Esophagus (tissue), 2 donors: Measurements from ENCODE around the gene CPA1. TPM values are rescaled to one million over a fixed set of nuclear protein-coding genes. Genes with fewer than 3 reads are reported as not detected.

ENCODE experiments used
- H3K27ac ChIP-seq, 2 donors: one replicate each; pipeline ENCODE4 v1.5.1; 2013; ENCODE audit warnings: low read depth in 2 of 2, mild to moderate bottlenecking in 2 of 2, inconsistent platforms in 1 of 2, low read length in 1 of 2, moderate library complexity in 1 of 2
- H3K27me3 ChIP-seq, 2 donors: one replicate each; pipeline ENCODE4 v1.6.1; 2013; ENCODE audit warnings: low read length in 2 of 2, control low read depth in 1 of 2, mild to moderate bottlenecking in 1 of 2; ENCODE audit not compliant: insufficient read depth in 2 of 2, control insufficient read depth in 1 of 2
- H3K36me3 ChIP-seq, 2 donors: one replicate each; pipeline ENCODE4 v1.6.1; 2013; ENCODE audit warnings: low read length in 1 of 2; ENCODE audit not compliant: control insufficient read depth in 2 of 2, insufficient read depth in 2 of 2
- H3K4me1 ChIP-seq, 2 donors: one replicate each; pipeline ENCODE4 v1.6.1; 2013; ENCODE audit warnings: low read length in 1 of 2; ENCODE audit not compliant: control insufficient read depth in 2 of 2, insufficient read depth in 2 of 2
- H3K4me3 ChIP-seq, 2 donors: one replicate each; pipeline ENCODE4 v1.5.1; 2013; ENCODE audit warnings: low read length in 2 of 2, mild to moderate bottlenecking in 2 of 2, low read depth in 1 of 2, moderate library complexity in 1 of 2
- H3K9me3 ChIP-seq, 2 donors: one replicate each; pipeline ENCODE4 v1.6.1; 2013; ENCODE audit warnings: mild to moderate bottlenecking in 2 of 2, low read depth in 1 of 2, low read length in 1 of 2, moderate library complexity in 1 of 2; ENCODE audit not compliant: control insufficient read depth in 2 of 2, insufficient read depth in 1 of 2
- WGBS, 2 donors: extraction: QIAGEN DNeasy Blood & Tissue Kit; methylation state at CpG; one replicate each; pipeline ENCODE4 v1.1.7; 2013; 5-methylcytosine and 5-hydroxymethylcytosine counted together
- polyA plus RNA-seq, 2 donors: library from polyadenylated mRNA; stranded (reverse); fragments of 200-250 nt; gene quantifications; one replicate each; pipeline ENCODE4 v1.2.3, GENCODE V29; 2013
- donor health status: healthy with polysubstance abuse.
- donor health status: Bipolar disorder and iron deficiency.

The CPA1 gene
- polyA plus RNA-seq, 2 donors = 0.20 to 1.1 TPM

- H3K4me1 ChIP-seq = no peaks in the 10 kb centered on the region
- H3K9me3 ChIP-seq = no peaks in the 10 kb centered on the region
- 88 to 92% methylated on average over 1 of the region's 1 CpG for WGBS, 2 donors
- no peaks in the 10 kb centered on the region for H3K27me3 ChIP-seq
- no peak overlapping the region for H3K4me3 ChIP-seq
- H3K36me3 ChIP-seq = no peaks in the 10 kb centered on the region
- H3K27ac ChIP-seq = no peak overlapping the region
Measured at GRCh38 chr7:130401101-130401500, 20.8 kb downstream of the CPA1 start.

- H3K9me3 ChIP-seq = no peaks in the 10 kb centered on the region
- no peaks in the 10 kb centered on the region for H3K36me3 ChIP-seq
- WGBS, 2 donors = 68 to 86% methylated on average over 3 of the region's 3 CpGs
- H3K4me1 ChIP-seq = no peaks in the 10 kb centered on the region
- no peak overlapping the region for H3K27ac ChIP-seq
- H3K27me3 ChIP-seq = no peaks in the 10 kb centered on the region
- H3K4me3 ChIP-seq = no peak overlapping the region
Measured at GRCh38 chr7:130401578-130401977, 21.3 kb downstream of the CPA1 start.

DNA sequence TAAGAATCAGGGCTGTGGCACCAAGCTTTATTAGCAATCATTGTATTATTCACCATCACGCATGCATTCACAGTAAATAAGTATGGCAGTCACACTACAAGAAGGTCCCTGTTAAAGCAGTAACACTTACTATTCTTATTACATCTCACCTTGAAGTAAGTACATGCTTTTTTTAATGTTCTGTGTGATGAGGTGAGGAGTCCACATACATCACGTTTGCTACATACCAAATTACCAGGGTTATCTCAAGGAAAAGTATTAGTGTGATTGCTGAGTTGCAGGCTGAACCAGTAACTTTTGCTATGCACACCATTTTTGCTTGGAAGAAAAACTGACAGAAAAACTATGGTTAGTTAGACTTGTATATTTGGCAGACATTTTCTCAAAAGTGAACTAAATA is 24.7 kb downstream of the CPA1 start:
- no peak overlapping the region for H3K4me3 ChIP-seq
- H3K4me1 ChIP-seq = no peaks in the 10 kb centered on the region
- no peaks in the 10 kb centered on the region for H3K27me3 ChIP-seq
- no peak overlapping the region for H3K27ac ChIP-seq
- no peaks in the 10 kb centered on the region for H3K9me3 ChIP-seq
- WGBS, 2 donors = 90 to 93% methylated on average over 2 of the region's 2 CpGs
- no peaks in the 10 kb centered on the region for H3K36me3 ChIP-seq

DNA sequence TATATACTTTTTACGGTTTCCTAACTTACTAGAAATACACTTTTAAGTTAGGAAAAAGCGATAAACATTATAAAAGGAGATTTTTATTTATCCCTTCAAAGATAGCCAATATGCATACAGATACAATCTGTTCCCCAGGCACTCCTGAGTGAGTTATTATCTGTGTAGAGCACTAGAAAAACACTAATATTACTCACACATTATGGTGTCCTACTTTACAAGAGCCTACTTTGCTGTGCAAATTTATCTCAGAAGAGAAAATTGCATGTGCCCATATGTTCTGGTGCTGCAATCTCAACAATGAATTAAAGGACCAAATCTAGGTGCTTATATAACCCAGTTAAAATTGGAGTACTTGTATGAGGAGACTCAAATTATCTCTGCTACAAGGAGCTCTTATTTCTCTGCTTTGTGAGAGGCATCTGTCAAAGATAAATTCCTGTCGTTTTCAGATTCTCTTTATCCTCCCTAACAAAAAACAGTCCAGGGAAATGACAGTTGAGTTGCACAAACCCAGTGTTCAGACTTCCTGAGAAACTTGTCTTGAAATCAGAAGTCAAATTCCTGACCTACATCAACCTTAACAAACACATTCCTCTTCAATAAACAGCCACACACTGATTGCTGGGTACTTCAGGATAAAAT is 28.9 kb downstream of the CPA1 start:
- no peaks in the 10 kb centered on the region for H3K36me3 ChIP-seq
- no peaks in the 10 kb centered on the region for H3K27me3 ChIP-seq
- H3K27ac ChIP-seq = no peak overlapping the region
- H3K4me3 ChIP-seq = no peak overlapping the region
- no peaks in the 10 kb centered on the region for H3K9me3 ChIP-seq
- 75 to 76% methylated on average over 3 of the region's 3 CpGs for WGBS, 2 donors
- no peaks in the 10 kb centered on the region for H3K4me1 ChIP-seq

DNA sequence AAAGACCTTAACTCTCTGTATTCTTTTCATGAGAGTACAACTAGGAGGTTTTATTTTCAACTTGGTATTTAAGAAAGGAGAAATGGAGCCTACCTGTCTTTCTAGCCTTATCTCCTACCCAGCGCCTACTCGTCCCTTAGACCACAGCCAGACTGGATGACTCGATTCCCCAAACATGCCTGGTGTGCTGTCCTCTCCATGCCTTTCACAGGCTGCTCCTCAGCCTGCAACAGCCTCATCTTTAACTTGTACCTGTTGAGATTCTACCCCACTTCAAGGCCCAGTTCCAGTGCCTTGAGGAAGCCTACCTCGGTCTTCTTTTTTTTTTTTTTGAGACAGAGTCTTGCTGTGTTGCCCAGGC is 29.4 kb downstream of the CPA1 start:
- Histone ChIP-seq H3K27me3 (no peaks in the 10 kb centered on the region), H3K27ac (no peak overlapping the region), H3K36me3 (no peaks in the 10 kb centered on the region), H3K4me1 (no peaks in the 10 kb centered on the region), H3K9me3 (no peaks in the 10 kb centered on the region), H3K4me3 (no peak overlapping the region)
- WGBS, 2 donors = 92 to 93% methylated on average over 4 of the region's 4 CpGs

DNA sequence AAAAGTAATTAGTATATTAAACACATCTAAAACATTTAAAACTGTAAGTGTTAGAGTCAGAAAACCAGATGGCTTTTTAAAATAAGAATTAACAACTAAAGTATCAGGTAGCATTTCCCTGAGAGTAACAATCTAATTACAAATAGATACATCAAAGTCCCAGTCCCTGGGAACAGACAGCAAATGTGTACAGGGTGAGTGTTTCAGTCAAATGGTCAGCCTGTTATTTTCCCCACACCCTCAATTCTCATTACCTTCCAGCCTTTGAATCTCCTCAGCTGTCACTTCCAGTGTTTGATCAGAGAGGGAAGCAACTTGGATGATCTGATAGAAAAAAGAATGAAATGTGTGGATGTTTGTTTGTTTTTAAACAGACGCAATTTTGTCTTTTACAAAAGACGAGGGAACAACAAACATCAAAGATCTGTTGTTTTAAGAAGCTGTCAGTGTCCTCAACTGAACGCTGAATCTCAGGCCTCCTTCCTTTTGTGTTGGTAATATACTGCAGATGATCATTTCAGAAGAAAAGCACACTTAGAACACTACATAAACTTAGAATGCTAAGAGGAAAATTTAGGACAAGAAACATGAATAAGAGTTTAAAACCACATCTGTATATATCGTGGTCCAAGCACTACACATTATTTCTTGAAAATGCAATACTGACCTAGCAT is 30.7 kb downstream of the CPA1 start:
- no peaks in the 10 kb centered on the region for H3K4me1 ChIP-seq
- H3K27ac ChIP-seq = no peak overlapping the region
- H3K9me3 ChIP-seq = no peaks in the 10 kb centered on the region
- H3K27me3 ChIP-seq = no peaks in the 10 kb centered on the region
- H3K4me3 ChIP-seq = no peak overlapping the region
- no peaks in the 10 kb centered on the region for H3K36me3 ChIP-seq
- WGBS, 2 donors = 71 to 74% methylated on average over 4 of the region's 4 CpGs

DNA sequence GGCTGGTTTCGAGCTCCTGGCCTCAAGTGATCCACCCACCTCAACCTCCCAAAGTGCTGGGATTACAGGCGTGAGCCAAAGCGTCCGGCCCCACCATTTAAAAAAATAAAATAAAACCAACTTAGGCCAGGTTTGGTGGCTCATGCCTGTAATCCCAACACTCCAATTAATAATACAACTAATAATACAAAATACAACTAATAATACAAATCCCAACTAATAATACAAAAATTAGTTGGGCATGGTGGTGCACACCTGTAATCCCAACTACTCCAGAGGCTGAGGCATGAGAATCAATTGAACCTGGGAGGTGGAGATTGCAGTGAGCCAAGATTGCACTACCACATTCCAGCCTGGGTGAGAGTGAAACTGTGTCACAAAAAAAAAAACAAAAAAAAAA is 32.9 kb downstream of the CPA1 start:
- Histone ChIP-seq H3K4me3 (no peak overlapping the region), H3K27ac (no peak overlapping the region), H3K9me3 (no peaks in the 10 kb centered on the region), H3K4me1 (no peaks in the 10 kb centered on the region), H3K36me3 (no peaks in the 10 kb centered on the region), H3K27me3 (no peaks in the 10 kb centered on the region)
- 98 to 100% methylated on average over 4 of the region's 4 CpGs for WGBS, 2 donors

- H3K27ac ChIP-seq = no peak overlapping the region
- H3K36me3 ChIP-seq = no peaks in the 10 kb centered on the region
- no peak overlapping the region for H3K4me3 ChIP-seq
- H3K4me1 ChIP-seq = no peaks in the 10 kb centered on the region
- no peaks in the 10 kb centered on the region for H3K9me3 ChIP-seq
- H3K27me3 ChIP-seq = no peaks in the 10 kb centered on the region
Measured at GRCh38 chr7:130415006-130415405, 34.7 kb downstream of the CPA1 start.

DNA sequence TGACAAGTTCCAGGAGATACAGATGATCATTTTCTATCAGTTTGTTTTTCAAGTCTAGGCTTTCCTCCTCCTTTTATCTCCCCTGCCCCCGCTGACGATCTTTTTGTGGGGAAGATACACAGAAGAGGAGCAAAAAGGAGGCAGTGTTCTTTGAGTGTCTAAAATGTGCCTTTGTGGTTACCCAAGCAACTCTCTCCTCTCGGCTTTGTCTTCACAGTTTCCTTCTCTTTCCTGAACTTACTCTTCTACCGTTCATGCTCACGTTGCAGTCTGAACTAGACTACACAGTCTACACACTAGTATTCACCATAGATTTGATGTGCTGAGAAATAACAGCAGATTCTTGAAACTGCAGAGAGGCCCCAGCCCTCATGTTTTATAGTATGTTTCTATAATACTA is 36.9 kb downstream of the CPA1 start:
- H3K4me3 ChIP-seq = no peak overlapping the region
- WGBS, 2 donors = 79% methylated on average over 5 of the region's 5 CpGs
- no peaks in the 10 kb centered on the region for H3K36me3 ChIP-seq
- no peaks in the 10 kb centered on the region for H3K27me3 ChIP-seq
- H3K27ac ChIP-seq = no peak overlapping the region
- no peaks in the 10 kb centered on the region for H3K9me3 ChIP-seq
- no peaks in the 10 kb centered on the region for H3K4me1 ChIP-seq

DNA sequence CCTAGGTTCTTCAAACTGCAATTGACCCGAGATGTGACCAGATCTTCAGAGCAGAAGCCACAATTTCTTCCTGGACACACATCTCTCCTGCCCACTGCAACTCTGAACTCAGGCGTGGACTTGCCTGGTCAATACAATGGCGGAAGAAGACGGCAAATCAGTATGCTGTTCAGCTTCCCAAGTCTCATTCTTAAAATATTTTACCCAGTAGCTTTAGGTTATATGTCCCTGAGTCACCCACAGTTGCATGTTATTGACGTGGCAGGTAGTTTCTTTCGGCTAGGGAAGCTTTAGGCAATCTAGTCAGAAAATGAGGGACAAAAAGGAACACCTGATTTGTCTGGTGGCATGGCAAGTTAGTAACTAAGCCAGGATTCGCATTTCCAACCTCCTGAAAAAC is 38.0 kb downstream of the CPA1 start:
- no peak overlapping the region for H3K4me3 ChIP-seq
- H3K27me3 ChIP-seq = no peaks in the 10 kb centered on the region
- no peaks in the 10 kb centered on the region for H3K36me3 ChIP-seq
- no peak overlapping the region for H3K27ac ChIP-seq
- WGBS, 2 donors = 91 to 92% methylated on average over 7 of the region's 7 CpGs
- H3K4me1 ChIP-seq = no peaks in the 10 kb centered on the region
- no peaks in the 10 kb centered on the region for H3K9me3 ChIP-seq
